Fibroblast of pulmonary artery (primary cell): ENCODE data around the gene SYNJ2.

Experiments
- DNase-seq: peaks from one replicate; pipeline ENCODE4 v3.0.0-alpha.2; 2010; ENCODE audit warnings: low read depth
- H3K4me3 ChIP-seq: replicated peaks from 2 replicates; pipeline ENCODE4 v1.5.1; 2011; ENCODE audit warnings: low read depth, mild to moderate bottlenecking, control low read depth, low read length, moderate library complexity
- TF ChIP-seq, protein P1 (sequence below): IDR thresholded peaks from 2 replicates; pipeline ENCODE4 v1.5.1; 2011; ENCODE audit warnings: mild to moderate bottlenecking, control low read depth, low read length, inconsistent platforms; ENCODE audit errors: missing control alignments

SYNJ2 gene

DNA sequence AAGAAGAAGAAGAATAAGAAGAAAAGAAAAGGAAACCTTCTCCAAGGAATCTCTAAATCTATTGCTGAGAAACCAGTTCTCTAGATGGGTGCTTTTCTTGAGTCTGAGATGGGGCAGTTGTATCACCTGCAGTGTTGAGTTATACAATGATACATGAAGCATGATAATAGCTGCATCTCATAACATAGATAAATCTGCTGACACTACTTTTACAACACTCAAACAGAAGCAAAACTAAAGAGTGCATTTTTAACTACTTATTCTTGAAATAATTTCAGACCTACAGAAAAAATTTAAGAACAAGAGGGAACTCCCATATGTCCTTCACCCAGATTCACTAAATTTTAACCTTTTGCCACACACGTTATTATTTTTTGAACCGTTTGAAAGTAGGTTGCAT lies 70.3 kb downstream of the SYNJ2 start:
- no peak for DNase-seq
- TF ChIP-seq, protein P1, sequence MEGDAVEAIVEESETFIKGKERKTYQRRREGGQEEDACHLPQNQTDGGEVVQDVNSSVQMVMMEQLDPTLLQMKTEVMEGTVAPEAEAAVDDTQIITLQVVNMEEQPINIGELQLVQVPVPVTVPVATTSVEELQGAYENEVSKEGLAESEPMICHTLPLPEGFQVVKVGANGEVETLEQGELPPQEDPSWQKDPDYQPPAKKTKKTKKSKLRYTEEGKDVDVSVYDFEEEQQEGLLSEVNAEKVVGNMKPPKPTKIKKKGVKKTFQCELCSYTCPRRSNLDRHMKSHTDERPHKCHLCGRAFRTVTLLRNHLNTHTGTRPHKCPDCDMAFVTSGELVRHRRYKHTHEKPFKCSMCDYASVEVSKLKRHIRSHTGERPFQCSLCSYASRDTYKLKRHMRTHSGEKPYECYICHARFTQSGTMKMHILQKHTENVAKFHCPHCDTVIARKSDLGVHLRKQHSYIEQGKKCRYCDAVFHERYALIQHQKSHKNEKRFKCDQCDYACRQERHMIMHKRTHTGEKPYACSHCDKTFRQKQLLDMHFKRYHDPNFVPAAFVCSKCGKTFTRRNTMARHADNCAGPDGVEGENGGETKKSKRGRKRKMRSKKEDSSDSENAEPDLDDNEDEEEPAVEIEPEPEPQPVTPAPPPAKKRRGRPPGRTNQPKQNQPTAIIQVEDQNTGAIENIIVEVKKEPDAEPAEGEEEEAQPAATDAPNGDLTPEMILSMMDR, result no peak
- H3K4me3 ChIP-seq, result no peak overlapping the region

DNA sequence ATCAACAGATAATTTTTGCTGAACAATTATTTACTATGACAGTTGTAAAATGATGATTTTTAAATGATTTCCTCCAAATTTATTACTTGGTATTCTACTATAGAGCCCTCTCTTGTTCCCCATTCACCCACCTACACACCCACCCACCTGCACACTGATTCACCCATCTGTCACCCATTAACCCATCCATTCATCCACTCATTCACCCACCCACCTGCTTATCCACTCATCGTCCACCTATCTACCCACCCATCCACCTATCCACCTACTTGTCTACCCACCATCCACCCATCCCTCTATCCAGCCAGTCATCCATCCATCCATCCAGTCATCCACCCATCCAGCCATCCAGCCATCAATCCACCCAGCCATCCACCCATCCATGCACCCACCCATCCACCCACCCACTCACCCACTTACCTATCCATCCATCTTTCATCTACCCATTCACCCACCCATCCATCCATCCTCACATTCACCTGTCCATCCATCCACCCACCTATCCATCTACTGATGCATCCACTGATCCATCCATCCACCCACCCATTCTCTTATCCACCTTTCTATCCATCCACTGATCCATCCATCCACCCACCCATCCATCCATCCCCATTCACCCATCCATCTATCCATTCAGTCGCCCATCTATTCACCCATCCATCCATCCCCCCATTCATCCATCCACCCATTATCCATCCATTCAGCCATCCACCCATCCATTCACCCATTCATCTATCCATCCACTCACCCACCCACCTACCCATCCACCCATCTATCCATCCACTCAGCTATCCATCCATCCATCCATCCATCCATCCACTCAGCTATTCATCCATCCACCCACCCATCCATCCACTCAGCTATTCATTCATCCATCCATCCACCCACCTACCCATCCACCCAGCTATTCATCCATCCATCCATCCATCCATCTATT lies 72.0 kb downstream of the SYNJ2 start:
- DNase-seq, result no peak
- TF ChIP-seq, protein P1, result no peak
- H3K4me3 ChIP-seq, result no peak overlapping the region

DNA sequence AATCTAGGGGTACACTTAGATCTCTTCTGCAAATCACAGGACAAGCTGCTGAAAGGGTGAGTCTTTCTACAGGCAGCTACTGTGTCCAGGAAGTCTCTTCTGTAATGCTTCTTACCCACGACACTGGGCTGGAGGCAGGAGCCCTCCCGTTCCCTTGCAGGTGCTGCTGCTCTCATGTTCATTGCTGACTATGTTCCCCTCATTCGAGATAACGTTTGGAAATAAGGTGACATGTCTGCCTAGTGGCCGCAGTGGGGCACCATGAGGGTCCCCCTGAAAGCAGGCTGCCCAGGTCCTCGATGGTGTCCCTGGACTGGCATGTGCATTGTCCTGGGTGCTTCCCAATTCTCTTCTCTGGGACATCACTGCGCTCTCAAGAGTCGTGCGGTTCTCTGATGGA lies 74.7 kb downstream of the SYNJ2 start:
- no peak for DNase-seq
- TF ChIP-seq, protein P1, result no peak
- H3K4me3 ChIP-seq, result no peak overlapping the region

DNA sequence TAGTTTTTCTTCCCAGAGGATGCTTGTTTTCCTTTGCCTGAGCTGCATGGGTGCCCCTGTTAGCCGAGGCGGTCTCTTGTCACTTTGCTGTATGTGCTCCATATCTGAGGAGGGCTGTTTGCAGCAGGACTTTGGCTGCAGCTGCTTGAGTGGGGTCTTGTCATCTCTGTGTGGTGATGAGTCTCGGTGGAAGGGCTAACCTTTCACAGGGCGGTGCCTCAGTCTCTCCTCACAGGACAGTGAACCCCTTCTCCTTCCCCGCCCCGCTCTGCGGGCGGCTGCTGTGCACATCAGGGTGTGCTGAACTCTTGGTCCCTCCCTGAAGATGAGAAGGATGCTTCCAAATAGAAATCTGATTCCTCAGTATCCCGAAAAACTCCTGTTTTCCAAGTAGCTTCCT lies 75.1 kb downstream of the SYNJ2 start:
- H3K4me3 ChIP-seq, result no peak overlapping the region
- TF ChIP-seq, protein P1, result no peak
- DNase-seq, result no peak

DNA sequence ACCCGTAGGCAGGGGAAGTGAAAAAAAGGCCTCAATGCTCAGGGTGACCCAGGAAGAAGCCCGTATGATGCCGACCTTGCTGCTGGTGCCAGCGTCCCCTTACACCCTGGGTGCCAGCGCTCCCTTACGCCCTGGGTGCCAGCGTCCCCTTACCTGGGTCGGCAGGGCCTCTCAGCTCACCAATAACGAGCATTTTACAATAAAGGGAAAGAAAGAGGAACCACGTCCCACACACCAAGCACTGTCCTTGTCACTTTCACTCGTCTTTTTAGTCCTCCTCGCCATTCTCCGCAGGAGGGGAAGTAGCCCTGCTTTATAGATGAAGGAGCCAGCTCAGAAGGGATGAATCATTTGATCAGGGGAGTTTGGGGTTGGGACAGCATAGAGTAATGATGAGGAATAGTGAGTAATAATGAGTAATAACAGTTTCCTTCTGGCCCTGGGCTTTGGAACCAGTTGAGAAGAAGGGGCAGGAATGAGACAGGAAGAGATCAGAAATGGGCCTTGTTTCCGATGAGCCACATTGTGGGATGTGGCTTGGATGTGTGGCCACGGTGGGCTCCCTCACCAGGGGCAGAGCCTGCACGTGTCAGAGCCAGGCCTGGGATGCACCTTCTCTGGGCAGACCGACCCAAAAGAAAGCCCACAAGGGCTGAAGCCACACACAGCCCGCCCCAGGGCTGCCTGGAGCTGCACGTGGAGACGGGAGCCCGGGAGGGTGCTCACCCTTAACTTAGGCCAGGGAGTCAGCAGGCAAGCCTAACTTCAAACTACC lies 75.7 kb downstream of the SYNJ2 start:
- peak; percentile 91 for DNase-seq
- TF ChIP-seq, protein P1, result no peak
- no peak overlapping the region for H3K4me3 ChIP-seq

- no peak overlapping the region for H3K4me3 ChIP-seq
- TF ChIP-seq, protein P1, result no peak
- DNase-seq, result peak; percentile 39
Measured at GRCh38 chr6:158058171-158058651, 76.5 kb downstream of the SYNJ2 start.
